Islet of Langerhans (tissue), 1 donor: ENCODE measurements around the gene CDH26.

ENCODE experiments used
- FAIRE-seq: peaks from one replicate; lab custom pipeline; 2011; peaks lifted over from hg19 to GRCh38; lab: Jason Lieb, UNC

The CDH26 gene

GRCh38 chr20:59958123-59958522 is at the start of gene CDH26:
Gene CDH26 (plus strand): TSS chr20:59958423. CDS start chr20:59958727, 304 bp downstream.
- FAIRE-seq, result no peak

GRCh38 chr20:59908855-59909254 is 49.4 kb upstream of the CDH26 start:
- FAIRE-seq, result no peak

GRCh38 chr20:59911041-59911440 is 47.2 kb upstream of the CDH26 start:
- no peak for FAIRE-seq

- FAIRE-seq, result no peak
Measured at GRCh38 chr20:59912609-59913008, 45.6 kb upstream of the CDH26 start.

GRCh38 chr20:59920944-59921343 is 37.3 kb upstream of the CDH26 start:
- no peak for FAIRE-seq

GRCh38 chr20:59923514-59923913 is 34.7 kb upstream of the CDH26 start:
- FAIRE-seq, result peak; percentile 74

GRCh38 chr20:59925359-59925758 is 32.9 kb upstream of the CDH26 start:
- FAIRE-seq, result no peak

- no peak for FAIRE-seq
Measured at GRCh38 chr20:59925899-59926298, 32.3 kb upstream of the CDH26 start.

- FAIRE-seq, result no peak
Measured at GRCh38 chr20:59931511-59932312, 26.5 kb upstream of the CDH26 start.

- FAIRE-seq, result no peak
Measured at GRCh38 chr20:59932616-59933295, 25.5 kb upstream of the CDH26 start.

- FAIRE-seq, result no peak
Measured at GRCh38 chr20:59933296-59933848, 24.9 kb upstream of the CDH26 start, which contains the start of gene SYCP2. Gene SYCP2 (minus strand): TSS chr20:59933637. CDS start chr20:59922413, 11,224 bp downstream.

GRCh38 chr20:59933849-59934585 is 24.2 kb upstream of the CDH26 start:
- FAIRE-seq, result no peak

GRCh38 chr20:59935457-59936185 is 22.6 kb upstream of the CDH26 start:
- FAIRE-seq, result no peak

GRCh38 chr20:59936409-59936808 is 21.8 kb upstream of the CDH26 start:
- FAIRE-seq, result no peak

GRCh38 chr20:59937150-59937549 is 21.1 kb upstream of the CDH26 start:
- no peak for FAIRE-seq

- FAIRE-seq, result no peak
Measured at GRCh38 chr20:59938221-59938620, 20.0 kb upstream of the CDH26 start.

- FAIRE-seq, result no peak
Measured at GRCh38 chr20:59938696-59939051, 19.5 kb upstream of the CDH26 start.

GRCh38 chr20:59939052-59939878 is 19.0 kb upstream of the CDH26 start:
- no peak for FAIRE-seq

- no peak for FAIRE-seq
Measured at GRCh38 chr20:59939879-59940128, 18.4 kb upstream of the CDH26 start.

- no peak for FAIRE-seq
Measured at GRCh38 chr20:59940129-59940955, 17.9 kb upstream of the CDH26 start, which contains the start of the genes FAM217B and PPP1R3D. Gene FAM217B (plus strand): TSS chr20:59940389. CDS start chr20:59943944, 3,555 bp downstream. Gene PPP1R3D (minus strand): TSS chr20:59940305. CDS start chr20:59939931, 374 bp downstream.
